M059J (cell line): ENCODE measurements around the gene NOTCH1. TPM values are rescaled to one million over a fixed set of nuclear protein-coding genes. Genes with fewer than 3 reads are reported as not detected.
"Not testable (repeated sequence)": the region's sequence is repeated elsewhere in the genome, so short reads cannot be mapped to it uniquely, and the experiment has no call there.

ENCODE experiments used
- DNase-seq: peaks from one replicate; pipeline ENCODE4 v3.0.0-alpha.2; 2012; ENCODE audit warnings: low read depth
- total RNA-seq: library from RNA; depleted of rRNA; stranded (reverse); fragments of >200 nt; shearing (Covaris generic); gene quantifications from 2 replicates; pipeline ENCODE4 v1.2.3, GENCODE V29; 2014

NOTCH1 gene
- total RNA-seq, 1 experiment from 2014 or later: 12.1 TPM

DNA sequence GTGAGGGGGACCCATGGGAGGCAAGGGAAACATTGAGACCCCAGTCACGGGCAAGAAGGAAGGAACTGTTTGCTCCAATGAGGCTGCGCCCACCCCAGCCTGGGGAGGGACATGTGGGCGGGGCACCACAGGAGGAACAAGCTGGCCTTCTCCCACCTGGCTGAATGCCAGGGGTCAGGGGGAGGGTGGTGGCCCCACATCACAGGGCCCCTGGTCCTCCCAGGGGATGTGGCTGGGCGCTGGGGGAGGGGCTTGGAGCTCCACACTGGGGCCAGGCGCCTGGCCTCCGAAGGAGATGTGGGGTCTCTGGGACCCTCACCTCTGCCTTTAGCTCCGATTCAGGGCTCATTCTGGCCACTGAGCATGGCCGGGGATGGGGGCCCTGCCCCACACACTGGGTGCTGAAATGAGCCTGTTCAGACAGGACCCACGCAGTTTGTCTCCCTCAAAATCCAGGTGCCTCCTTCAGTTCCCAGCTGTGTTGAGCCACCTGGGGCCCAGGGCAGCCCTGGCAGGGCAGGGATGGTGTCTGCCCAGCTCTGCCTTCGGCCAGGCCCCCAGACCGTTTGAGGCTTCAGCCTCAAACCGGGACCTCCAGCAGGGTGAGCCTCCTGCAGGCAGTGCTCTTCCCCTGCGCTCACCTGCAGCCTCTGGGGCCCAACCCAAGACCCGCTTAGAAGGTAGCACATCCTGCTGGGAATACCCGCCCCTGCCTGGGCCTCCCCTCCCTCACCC, 33.2 kb upstream of the NOTCH1 start:
- peak; percentile 31 for DNase-seq

DNA sequence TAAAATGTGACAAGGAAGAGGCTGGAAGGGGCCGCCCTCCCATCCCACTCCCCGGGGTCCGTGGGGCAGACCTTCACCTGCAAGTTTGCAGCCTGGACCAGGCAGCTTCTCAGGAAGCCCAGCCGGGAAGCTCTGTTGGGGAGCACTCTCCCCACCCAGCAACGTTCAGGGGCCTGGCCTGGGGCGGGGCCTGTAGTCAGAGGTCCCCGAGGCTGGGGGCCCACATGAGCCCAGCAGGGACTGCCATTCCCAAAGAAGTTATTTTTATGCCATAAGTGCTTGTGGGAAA, 32.7 kb upstream of the NOTCH1 start:
- DNase-seq: no peak

DNA sequence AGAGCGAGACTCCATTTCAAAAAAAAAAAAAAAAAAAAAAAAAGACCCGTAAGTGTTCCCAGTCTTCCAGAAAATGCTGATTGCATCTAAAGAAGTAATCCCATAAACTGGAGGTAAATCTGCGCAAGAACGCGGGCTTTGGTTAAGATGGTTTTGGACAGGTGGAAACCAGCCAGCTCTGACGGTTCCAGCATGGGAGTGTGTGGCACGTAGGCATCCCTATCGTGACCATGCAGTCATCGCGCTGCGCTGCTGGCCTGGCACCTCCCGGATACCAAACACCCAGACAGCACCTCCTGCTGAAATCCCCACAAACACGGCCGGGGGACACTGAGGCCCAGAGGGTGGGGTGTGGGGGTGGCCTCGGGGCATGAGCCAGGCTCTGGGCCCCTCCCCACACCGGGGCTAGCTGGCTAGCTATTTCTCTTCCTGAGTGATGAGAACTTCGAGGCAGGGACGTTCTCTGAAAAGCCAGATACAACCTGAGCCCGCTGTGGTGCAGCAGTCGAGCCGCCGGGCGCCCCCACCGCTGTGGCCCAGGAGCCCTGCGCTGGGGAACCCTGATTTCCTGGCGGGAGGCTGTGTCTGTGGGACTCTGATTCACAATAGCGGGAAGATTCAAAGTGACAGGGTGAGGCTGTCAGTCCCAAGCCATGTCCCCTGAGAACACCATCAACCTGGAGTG, 32.2 kb upstream of the NOTCH1 start:
- peak; percentile 38 for DNase-seq

DNA sequence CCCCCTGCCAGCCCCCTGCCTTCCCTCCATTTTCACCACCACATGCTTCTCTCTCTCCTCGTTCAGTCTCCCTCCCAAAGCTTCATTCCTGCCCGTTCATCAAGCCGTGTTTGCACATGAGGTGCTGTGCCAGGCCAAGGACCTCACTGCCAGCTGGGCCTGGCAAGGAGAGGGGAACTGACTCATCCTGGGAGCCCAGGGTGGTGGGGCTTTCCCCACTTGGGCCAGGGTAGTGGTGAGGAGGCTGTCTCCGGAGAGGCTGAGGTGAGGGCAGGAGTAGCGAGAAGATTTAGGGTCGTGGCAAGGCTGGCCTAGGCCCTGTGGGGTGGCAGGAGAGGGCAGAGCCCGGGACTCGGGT, 30.4 kb upstream of the NOTCH1 start:
- peak; percentile 80 for DNase-seq

DNA sequence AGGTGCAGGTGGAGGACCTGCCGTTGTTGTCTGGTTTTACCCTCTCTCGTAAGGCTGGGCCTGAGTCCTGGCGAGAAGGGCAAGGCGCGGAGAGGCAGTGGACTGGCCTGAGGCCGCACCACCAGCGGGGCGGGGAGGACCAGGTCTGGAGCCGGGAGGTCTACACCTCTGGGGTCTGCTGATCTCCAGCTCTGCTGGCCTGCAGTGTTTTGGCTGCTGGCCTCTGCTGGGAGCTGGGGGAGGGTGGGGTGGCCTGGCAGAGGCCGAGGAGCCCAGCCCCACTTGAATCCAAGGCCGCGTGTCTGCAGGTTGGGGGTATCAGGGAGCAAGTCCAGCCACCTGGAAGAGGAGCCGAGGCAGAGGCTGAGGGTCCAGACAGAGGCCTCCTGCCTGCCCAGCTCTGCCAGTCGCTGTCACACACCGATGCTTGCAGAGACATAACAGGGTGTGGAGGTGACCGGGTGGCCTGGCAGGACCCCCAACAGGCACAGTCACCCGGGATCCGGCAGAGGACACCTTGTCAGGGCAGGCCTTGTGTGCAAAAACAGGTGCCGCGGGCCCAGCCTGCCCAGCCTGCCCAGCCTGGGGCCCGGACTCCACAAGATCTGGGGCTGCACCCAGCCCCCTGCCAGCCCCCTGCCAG, 29.9 kb upstream of the NOTCH1 start:
- DNase-seq: no peak

DNA sequence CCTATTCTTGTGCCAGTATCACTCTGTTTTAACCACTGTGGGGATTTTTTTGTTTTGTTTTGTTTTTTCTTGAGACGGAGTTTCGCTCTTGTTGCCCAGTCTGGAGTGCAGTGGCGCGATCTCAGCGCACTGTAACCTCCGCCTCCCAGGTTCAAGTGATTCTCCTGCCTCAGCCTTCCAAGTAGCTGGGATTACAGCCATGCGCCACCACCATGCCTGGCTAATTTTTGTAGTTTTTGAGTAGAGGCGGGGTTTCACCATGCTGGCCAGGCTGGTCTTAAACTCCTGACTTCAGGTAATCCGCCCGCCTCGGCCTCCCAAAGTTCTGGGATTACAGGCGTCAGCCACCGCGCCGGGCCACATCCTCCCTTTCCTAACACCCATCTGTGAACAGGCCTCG, 28.8 kb upstream of the NOTCH1 start:
- DNase-seq: not testable (repeated sequence)

DNA sequence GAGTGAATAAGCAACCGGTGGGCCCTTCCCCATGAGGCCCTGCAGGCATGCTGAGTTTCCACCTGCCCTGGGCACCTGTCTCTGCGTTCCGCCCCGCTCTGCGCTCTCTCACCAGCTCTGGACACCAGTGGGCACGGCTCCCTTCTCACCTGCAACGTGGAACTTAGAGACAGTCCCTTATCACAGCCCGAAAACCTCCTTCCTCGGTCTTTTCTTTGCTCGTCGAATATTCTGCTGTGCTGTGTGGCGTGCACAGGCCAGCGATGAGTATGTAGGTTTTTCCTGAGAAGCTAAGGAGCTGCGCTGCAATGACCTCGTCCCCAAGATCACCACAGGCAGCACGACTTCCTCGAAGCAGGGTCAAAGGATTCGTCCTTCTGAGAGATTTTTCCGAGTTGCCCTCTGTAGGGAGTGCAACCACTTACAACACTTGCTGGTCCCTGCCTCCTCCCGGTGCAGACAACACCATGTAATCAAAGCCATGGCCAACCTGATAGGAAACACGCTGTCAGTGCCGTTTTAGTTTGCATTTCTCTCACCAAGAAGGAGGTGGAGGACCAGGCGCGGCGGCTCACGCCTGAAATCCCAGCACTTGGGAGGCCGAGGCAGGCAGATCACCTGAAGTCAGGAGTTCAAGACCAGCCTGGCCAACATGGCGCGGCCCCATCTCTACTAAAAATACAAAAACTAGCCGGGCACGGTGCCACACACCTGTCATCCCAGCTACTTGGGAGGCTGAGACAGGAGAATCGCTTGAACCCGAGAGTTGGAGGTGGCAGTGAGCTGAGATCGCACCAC, 27.2 kb upstream of the NOTCH1 start:
- no peak for DNase-seq

DNA sequence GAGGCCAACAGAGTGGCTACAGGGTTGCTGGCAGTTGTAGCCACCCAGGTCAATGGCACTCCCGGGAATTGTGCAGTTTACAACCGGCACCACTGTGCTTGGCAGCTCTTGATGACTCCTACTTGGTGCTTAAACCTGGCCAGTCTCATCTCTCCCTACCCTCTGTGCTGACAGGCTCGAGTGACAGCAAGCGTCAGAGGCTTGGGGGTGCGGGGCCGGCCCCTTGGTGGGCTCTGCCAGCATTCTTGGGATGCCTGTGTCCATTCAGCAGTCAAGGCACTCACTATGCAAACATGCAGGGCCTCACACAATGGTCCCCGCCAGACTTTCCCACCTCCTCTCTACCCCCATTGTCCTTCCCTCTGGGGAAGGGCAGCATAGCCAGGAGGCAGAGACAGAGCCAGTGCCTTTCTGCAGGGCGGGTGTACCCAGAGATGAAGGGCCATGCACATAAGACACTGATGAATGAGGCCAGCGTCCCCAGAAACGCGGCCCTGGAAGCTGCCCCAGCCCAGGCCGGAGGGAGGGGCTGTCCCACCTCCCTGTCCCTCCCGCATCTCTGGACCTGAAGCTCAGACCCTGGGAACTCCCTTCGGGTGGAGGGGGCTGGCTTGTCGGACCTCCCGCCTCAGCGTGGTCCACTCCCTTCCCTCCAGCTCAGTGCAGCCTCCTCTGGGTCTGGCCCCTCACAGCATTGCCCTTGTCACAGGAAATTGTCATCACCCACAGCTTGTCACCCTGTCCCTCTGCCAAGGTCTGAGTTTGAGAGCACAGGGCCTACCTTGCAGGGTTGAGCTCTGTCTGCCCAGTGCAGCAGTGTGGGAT, 26.4 kb upstream of the NOTCH1 start:
- peak; percentile 78 for DNase-seq

DNA sequence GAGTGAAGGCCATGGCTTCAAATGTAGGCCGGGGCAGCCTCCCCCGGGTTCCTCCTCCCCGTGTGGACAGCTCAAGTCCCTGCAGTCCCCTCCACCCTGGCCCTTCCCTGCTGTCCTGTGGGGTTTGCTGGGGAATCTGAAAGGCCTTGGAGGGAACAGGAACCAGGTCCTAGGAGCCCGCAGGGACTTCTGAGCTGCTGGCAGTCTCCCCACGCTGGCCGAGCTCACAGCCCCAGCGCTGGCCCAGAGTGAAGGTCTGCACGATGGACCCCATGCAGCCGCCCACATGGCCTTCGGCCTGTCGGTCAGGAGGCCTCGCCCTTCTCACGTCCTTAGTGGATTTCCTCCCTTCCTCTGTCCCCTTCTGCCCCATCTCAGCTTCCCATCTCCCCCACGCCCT, 25.7 kb upstream of the NOTCH1 start:
- no peak for DNase-seq

DNA sequence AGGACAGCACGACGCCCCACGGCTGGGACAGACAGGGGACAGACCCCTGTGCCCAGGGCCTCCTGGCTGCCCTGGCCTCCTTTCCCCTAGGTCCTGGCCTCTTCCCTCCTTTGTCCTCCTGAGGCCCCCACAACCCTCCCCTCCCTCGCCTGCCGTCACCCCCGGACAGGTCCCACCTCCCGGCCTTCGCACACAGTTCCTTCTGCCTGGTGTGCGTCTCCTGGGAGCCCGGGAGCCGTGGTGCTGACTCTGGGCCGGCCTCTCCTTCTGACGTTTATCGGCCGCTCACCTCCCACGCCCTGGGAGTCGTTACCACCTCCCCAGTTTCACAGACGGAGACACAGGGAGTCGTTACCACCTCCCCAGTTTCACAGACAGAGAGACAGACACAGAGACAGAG, 25.1 kb upstream of the NOTCH1 start:
- DNase-seq: no peak

DNA sequence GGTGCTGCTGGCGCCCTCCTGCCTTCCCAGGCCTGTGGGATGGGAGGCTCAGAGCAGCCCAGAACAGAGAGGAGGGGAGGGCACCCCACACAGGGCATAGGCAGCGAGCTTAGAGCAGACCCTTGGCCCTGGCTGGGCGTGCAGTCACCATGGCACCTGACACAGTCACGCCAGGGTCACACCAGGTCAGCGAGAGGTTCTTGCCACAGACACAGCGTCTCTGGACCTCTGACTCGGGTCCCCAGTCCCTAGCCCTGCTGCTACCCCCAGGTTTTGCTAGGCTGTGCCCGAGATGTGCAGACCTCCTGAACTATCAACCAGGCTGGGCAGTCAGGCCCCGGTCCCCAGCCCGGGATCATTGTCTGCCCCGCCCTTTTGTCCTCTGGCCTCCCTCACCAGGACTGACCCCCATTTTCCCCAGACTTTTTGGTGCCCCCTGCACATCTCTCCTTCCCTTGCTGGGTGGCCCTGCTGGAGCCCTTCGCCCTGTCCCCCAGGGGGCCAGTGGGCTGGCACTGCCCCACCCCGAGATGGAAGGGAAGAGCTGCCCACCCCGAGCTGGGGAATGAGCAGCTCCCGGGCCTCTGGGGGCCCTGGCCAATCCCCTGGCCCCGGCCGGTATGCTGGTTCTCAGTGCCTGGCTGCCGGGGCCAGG, 24.5 kb upstream of the NOTCH1 start:
- no peak for DNase-seq

DNA sequence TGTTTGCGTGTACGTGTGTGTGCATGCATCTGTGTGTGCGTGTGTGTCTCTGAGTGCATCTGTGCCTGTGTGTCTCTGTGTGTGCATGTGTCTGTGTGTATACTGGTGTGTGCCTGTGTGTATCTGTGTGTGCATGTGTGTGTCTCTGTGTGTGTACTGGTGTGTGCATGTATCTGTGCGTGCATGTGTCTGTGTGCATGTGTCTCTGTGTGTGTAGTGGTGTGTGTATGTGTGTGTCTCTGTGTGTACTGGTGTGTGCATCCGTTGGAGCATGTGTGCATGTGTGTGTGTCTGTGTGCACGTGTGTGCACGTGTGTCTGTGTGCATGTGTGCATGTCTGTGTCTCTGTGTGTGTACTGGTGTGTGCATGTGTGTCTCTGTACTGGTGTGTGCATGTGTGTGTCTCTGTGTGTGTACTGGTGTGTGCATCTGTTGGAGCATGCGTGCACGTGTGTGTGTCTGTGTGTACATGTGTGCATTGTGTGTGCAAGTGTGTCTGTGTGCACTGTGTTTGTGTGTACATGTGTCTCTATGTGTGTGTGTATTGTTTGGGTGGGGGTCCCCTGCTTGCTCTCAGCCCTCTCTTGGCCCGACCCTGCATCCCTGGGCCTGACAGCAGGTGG, 23.8 kb upstream of the NOTCH1 start:
- no peak for DNase-seq

DNA sequence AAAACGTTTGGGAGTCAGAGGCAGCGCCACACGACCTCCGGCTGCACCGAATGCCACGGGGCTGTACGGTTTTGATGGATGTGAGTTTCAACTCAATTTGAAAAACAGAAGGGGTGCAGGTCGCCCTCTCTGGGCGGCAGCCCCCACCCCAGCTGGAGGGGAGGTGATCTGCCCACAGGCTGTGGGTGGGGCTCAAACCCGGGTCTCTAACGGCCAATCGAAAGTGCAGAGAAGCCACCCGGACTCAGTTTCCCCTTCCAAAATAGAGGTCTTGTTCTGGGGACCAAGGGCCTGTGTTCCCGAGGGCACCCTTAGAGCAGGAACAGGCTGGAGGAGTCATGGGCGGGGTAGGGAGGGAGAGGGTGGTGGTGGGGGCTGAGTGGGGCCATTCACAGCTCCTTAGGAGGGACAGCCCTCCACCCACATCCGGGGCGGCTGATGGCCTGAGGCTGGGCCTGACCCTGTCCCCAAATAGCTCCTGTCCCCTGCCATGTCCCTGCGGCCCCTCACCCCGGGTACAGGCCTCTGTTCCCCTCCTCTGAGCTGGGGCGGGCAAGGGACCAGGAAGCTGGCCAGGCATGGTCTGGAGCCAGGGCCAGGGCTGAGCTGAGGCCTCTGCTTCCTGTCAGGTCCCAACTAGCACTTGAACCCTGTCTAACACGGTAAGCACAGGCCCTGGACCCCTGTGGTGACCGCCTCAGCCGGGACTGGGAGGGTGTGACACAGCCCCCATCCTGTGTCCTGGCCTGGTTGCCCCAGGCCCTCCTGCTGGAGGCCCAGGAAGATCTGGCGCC, 22.6 kb upstream of the NOTCH1 start:
- DNase-seq: no peak

DNA sequence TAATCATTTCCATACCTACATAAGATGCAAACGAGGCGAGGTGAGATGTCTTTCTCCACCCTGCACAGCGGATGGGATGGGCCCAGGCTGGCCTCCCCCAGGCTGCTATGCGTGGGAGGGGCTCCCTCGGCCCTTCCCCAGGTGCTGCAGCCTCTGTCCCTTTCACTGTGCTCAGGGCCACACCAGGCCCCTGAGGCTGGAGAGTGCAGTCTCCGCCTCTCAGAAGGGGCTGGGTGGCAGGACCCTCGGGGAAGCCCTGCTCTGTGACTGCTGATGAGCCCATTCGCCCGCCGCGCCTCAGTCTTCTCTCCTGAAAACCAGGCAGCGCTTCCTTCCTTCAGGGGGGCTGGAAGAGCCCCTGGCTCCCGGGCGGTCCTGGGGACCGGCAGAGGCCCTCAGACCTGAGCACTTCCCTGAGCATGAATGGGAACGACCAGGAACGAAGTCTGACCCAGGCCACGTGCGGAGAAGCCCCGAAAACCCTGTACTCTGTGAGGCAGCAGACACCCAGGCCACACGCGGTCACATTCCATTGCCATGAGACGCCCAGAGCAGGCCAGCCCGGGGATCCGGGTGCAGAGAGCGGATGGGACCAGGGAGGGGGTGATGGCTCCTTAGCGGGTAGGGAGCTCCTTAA, 21.9 kb upstream of the NOTCH1 start:
- peak; percentile 91 for DNase-seq

DNA sequence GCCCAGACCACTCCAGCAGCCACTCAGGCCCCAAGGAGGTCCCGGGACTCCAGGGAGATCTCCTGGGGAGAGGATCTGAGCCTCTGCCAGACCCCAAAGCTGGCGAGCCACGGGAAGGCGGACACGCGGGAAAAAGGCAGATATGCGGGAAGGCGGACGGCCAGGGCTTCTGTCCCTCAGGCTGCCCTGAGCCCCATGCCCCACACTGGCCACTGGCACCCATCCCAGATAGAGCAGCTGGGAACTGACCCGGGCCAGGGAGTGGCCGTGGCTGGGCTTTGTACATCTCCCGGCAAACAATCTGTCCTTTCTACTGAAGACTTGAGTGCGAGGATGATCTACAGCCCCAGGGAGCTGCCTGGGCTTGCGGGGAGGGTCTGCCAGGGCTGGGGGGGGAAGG, 21.1 kb upstream of the NOTCH1 start:
- DNase-seq: peak; percentile 43

DNA sequence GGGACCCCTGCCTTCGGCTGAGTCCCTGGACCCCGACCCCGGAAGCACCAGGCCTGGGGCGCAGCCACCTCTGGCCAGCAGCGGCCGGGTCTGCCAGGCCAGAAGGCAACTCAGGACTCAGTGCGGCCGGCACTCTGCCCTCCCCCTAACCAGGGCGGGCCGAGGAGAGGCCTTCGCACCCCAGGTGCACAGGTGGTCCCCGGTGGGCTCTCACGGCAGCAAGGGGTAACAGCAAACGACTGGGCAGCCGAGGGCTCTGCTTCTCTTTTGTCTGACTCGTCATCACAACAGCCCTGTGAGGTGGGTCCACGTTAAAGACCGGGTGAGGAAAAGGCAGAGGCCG, 20.7 kb upstream of the NOTCH1 start:
- DNase-seq: no peak

DNA sequence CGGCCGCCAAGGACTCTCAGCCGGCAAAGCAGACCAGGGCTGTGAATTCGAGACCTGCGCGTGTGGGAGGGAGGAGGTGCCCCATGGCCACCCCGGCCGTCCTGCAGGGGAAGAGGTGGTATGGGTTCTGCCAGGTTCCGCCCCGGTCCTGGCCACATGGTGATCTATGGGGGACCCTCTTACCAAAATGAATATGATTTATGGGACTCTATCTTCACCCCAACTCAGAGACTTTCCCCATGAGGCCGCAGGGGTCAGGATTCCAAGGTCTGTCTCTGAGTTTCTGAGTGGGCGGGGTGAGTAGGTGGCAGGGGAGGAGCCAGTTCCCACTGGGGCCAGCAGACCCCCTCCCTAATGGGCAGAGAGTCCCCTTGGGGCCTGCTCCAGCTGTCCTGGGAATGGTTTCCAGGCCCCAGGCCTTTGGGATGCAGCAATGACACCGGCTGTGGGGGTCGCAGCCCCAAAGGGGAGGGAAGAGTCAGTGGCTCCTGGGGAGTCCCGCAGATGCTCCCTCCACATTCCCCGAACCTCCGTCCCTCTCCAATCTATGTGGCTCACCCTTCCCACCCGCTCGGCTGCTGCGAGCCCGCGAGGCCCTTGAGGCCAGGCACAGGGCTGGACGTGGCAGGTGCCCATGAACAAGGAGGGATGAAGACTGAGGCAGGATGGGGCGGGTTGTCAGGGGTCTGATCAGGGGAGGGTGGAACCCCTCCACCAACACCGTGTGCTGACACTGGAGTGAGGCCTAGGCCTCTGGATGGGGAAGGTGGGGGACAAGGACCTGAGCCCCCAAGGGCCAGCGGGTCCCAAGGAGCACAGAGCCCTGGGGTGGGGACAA, 20.1 kb upstream of the NOTCH1 start:
- no peak for DNase-seq

DNA sequence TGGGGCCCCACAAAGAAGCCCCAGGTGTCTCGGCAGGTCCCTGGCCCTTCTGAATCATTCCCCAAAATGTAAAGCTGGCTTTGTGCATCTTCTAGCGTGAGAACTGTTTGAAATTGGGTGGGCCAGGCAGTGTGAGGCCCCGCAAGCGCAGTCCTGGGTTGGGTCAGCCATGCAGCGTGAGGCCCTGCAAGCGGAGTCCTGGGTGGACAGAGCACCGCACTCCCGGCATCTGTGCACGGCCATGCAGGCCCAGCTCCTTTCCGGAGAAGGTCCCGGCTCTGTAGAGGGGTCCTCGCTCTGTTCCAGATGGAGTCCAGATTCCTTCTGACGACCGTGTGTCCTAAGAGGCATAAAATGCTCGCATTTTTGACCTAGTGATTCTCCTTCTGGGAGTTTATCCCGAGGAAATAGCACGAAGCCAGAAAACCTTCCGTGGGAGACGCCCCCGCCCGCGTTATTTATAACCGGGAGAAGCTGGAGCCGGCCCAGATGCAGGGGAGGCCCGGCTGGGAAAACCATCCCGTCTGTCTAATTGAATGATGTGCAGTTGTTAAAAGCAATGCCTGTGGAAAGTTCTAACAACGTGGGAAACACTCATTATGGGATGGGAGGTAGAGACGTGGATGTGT, 19.4 kb upstream of the NOTCH1 start:
- DNase-seq: no peak
